ENCODE data around the gene NEIL1. TPM values are rescaled to one million over a fixed set of nuclear protein-coding genes. Genes with fewer than 3 reads are reported as not detected.

Gene NEIL1
- total RNA-seq, result 6.4 and 8.1 TPM in 2 replicates

GRCh38 chr15:75346796-75347221 is at the start of gene NEIL1:
TSS of gene NEIL1 (plus strand) at chr15:75347039. CDS start at chr15:75348906, 1,867 bp downstream.

GRCh38 chr15:75335705-75336355 is 11.0 kb upstream of the NEIL1 start, which contains the start of gene COMMD4:
TSS of gene COMMD4 (plus strand) at chr15:75336063. CDS start at chr15:75336090, 27 bp downstream.

GRCh38 chr15:75367913-75368688 is 21.3 kb downstream of the NEIL1 start, which contains the start of gene MAN2C1:
TSS of gene MAN2C1 (minus strand) at chr15:75368607. CDS start at chr15:75368583, 24 bp downstream.

Other genes with a start within 250 kb of the NEIL1 start
- 7.0 and 11.5 TPM in 2 replicates for gene C15orf39, start 145.2 kb upstream of the NEIL1 start, total RNA-seq
- not detected in 2 replicates for gene GOLGA6C, start 88.7 kb upstream of the NEIL1 start, total RNA-seq
- gene GOLGA6D, start 64.2 kb upstream of the NEIL1 start, total RNA-seq, result under 0.01 TPM in 1 of 2 replicates, not detected in the other
- gene COMMD4, start 11.0 kb upstream of the NEIL1 start, total RNA-seq, result 47.5 and 56.5 TPM in 2 replicates
- gene MAN2C1, start 21.6 kb downstream of the NEIL1 start, total RNA-seq, result 122 and 141 TPM in 2 replicates
- 39.1 and 56.3 TPM in 2 replicates for gene SIN3A, start 104.7 kb downstream of the NEIL1 start, total RNA-seq
- gene PTPN9, start 232.3 kb downstream of the NEIL1 start, total RNA-seq, result 38.8 and 44.8 TPM in 2 replicates